HG02885 (cell line): ENCODE measurements around the gene PAPPA.

Experiments
- ATAC-seq: cut with Tn5 transposase; IDR thresholded peaks from one replicate; pipeline ENCODE4 v1.9.1; 2021; ENCODE audit warnings: mild to moderate bottlenecking; ENCODE audit not compliant: unreplicated experiment, poor library complexity

Gene PAPPA

GRCh38 chr9:116152390-116152789, 1.2 kb upstream of the PAPPA start:
- no peak for ATAC-seq

GRCh38 chr9:116152941-116153764, 438 bp upstream of the PAPPA start:
- ATAC-seq = no peak

GRCh38 chr9:116154334-116154975, 864 bp downstream of the PAPPA start:
- no peak for ATAC-seq

GRCh38 chr9:116154976-116155697, 1.5 kb downstream of the PAPPA start:
- ATAC-seq = peak; percentile 51

GRCh38 chr9:116155698-116156039, 2.1 kb downstream of the PAPPA start:
- ATAC-seq = no peak

- no peak for ATAC-seq
Observed at GRCh38 chr9:116156621-116157314, 3.2 kb downstream of the PAPPA start.

- ATAC-seq = no peak
Observed at GRCh38 chr9:116157436-116158138, 4.0 kb downstream of the PAPPA start.

- ATAC-seq = no peak
Observed at GRCh38 chr9:116160676-116161571, 7.3 kb downstream of the PAPPA start.

GRCh38 chr9:116162241-116162781, 8.7 kb downstream of the PAPPA start:
- no peak for ATAC-seq

- no peak for ATAC-seq
Observed at GRCh38 chr9:116163293-116164055, 9.9 kb downstream of the PAPPA start.

GRCh38 chr9:116165912-116166311, 12.3 kb downstream of the PAPPA start:
- ATAC-seq = no peak

GRCh38 chr9:116166713-116167112, 13.1 kb downstream of the PAPPA start:
- ATAC-seq = no peak

- ATAC-seq = no peak
Observed at GRCh38 chr9:116168231-116168630, 14.6 kb downstream of the PAPPA start.

- no peak for ATAC-seq
Observed at GRCh38 chr9:116172216-116172615, 18.6 kb downstream of the PAPPA start.

- no peak for ATAC-seq
Observed at GRCh38 chr9:116174347-116174746, 20.8 kb downstream of the PAPPA start.

- no peak for ATAC-seq
Observed at GRCh38 chr9:116175614-116176013, 22.0 kb downstream of the PAPPA start.

GRCh38 chr9:116178481-116179211, 25.1 kb downstream of the PAPPA start:
- no peak for ATAC-seq
